Glomerular endothelial cell (primary cell): ENCODE measurements around the gene SRSF2. TPM values are rescaled to one million over a fixed set of nuclear protein-coding genes. Genes with fewer than 3 reads are reported as not detected.
"Not testable (repeated sequence)": the region's sequence is repeated elsewhere in the genome, so short reads cannot be mapped to it uniquely, and the experiment has no call there.

Source experiments
- DNase-seq: peaks from one replicate; pipeline ENCODE4 v3.0.0-alpha.2; 2011; ENCODE audit warnings: low read depth, low spot score; ENCODE audit errors: extremely low read depth
- total RNA-seq: library from RNA; depleted of rRNA; stranded (reverse); fragments of >200 nt; gene quantifications from 2 replicates; pipeline ENCODE4 v1.2.3, GENCODE V29; 2015

SRSF2 gene, protein sequence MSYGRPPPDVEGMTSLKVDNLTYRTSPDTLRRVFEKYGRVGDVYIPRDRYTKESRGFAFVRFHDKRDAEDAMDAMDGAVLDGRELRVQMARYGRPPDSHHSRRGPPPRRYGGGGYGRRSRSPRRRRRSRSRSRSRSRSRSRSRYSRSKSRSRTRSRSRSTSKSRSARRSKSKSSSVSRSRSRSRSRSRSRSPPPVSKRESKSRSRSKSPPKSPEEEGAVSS
- 219 and 305 TPM in 2 replicates for total RNA-seq

DNA sequence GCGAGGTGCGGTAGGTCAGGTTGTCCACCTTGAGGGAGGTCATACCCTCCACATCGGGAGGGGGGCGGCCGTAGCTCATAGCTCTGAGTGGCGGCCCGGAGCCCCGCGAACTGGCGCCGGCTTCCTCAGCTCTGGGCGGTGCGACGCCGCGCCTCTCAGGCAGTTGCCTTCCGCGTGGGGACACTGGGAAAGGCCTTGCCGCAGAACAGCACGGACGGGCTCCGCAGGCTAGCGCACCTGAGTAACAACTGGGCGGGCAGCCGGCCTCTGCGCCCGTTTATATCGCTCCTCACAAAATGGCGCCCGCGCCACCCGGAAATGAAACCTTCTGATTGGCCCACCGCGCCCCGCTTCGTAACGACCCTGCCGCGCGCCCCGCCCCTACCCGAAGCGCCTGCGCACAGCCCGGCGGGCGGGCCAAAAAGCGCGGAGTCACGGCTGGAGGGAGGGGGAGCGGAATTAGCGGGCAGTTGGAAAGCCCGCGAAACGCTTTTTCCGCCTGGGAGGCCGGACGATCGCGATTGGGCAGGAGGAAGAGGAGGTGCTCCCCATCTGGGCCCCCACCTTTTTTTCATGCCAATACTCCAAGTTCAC is at the start of gene SRSF2:
Gene SRSF2, minus strand, starts transcription at position 250 of the 594 bp plus-strand sequence. Its CDS starts 171 bp downstream, at position 79.
- peak; percentile 79 for DNase-seq

DNA sequence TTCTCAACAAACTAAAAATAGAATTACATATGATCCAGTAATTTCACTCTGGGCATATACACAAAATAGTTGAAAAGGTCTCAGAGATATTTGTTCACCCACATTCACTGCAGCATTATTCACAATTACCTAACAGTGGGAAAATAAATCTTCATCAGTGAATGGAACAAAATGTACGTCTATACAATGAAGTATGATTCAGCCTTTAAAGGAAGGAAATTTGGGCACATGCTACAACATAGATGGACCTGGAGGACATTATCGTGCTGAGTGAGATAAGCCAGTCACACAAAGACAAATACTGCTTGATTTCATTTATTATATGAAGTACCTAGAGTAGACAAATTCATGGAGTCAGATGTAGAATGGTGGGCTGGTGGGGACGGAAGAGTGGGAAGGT is 47.8 kb upstream of the SRSF2 start:
- DNase-seq = peak; percentile 41

DNA sequence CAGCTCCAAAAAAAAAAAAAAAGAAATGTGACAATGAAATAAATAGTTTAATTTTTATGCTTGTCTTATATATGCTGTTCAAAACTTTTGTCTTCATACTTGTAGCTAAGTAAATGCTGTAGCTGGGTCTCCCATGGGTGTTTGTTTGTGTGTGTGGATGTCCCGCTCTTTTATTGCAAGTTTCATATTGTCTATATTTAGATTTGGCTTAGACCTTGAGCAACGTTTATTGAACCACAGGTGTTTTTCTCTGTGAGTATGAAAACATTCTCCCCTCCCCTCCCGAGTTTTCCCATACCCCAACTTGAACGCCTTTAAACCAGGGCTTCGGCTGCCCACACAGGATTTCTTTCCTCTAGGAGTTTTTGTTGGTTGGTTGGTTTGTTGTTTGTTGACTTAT is 46.0 kb upstream of the SRSF2 start:
- DNase-seq = no peak

DNA sequence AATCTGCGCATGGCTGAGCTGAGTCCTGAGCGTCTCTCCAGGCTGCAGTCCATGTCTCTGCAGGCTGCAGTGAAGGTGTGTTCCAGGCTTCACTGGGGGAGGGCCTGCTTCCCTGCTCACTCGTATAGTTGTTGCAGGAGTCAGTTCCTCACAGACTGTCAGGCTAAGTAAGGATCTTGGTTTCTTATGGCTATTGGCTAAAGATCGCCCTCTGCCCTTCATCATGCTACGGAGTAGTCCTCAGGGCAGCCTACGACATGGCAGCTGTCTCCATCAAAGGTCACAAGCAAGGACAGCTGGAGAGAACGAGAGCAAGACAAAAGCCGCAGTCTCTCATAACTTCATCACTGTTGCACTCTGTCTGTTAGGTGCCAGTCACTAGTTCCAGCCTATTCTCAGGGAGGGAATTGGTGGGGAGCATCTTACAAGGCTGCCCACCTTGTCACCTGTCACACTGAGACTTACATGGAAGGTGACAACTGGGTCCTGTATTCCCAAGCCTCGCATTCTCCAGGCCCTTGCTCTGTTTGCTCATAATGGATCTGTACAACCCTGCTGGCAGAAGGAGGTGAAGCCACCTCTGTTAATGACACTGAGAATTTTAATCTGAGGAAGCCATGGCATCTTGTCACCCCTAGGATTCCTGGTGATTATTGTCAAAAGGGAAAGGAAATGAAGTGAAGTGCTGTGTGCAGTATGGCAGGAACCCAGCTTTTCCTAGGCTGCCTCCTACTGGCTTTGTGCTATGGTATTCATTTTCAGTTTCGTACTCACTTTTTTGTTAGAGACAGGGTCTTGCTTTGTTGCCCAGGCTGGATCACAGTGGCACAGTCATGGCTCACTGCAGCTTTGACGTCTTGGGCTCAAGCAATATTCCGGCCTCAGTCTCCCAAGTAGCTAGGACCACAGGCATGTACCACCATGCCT is 44.2 kb upstream of the SRSF2 start:
- no peak for DNase-seq

DNA sequence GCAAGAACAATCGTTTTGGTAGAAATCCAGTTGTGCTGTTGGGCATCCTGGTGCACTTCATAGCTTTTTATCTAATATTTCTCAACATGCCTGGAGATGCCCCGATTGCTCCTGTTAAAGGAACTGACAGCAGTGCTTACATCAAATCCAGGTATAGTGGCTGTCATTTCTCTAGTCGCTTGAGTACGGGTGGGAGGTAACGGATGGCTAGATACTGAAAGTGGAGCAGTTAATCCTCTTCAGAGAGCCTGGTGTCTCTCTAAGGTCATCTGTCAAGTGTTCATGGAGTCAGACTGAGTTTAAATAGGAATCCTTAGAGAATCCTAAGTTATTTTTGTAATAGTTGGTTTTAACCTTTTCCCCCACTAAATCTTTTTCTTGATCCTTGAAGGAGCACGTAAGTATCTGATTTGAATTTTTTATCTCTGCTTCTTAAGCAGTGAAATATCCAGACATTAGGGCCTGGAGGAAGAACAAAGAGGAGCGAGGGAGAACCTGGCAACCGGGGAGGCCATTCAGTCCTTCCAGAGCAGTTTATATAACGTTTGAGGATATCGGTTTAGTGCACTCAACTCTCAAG is 38.0 kb upstream of the SRSF2 start:
- DNase-seq = no peak

DNA sequence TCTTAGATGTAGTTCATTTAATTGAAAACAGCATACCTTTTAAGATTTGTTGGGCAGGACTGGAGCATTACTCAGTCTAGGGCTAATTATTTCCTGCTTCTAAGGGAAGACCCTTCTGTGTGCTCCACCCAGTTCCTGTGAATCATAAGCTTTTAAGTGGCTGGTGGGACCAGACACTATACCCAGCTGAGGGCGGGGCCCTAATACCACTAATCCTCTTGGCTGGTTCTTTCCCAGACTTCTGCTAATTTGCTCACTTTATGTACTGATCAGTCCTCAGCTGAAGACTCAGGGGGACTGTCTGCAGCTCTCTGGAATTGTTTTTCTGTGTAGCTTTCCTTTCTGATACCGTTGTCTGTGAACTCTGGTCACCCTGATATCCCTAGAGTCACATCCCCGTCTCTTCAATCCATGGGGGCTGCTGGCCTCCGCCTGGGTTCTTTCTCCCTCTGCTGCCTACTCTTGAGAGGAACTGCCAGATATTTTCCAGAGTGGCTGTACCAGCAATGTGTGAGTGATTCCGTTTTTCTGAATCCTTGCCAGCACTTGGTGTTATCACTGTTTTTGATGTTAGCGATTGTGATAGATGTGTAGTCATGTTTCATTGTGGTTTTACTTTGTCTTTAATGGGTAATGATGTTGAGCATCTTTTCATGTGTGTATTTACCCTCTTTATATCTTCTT is 35.9 kb upstream of the SRSF2 start:
- no peak for DNase-seq

DNA sequence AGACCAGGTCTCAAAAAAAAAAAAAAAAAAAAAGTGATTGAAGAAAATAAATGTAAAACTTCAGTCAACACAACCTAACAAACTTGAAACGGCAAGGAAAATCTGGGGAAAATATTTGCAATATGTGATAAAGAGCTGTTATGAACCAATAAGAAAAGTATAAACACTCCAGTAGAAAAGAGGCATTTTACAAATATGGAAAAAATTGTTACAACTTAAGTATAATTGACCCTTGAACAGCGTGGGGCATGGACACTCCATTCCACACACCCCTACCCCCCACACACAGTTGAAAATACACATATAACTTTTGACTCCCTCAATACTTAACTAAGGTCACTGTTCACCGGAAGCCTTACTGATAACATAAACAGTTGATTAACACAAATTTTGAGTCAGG is 21.4 kb upstream of the SRSF2 start:
- no peak for DNase-seq

DNA sequence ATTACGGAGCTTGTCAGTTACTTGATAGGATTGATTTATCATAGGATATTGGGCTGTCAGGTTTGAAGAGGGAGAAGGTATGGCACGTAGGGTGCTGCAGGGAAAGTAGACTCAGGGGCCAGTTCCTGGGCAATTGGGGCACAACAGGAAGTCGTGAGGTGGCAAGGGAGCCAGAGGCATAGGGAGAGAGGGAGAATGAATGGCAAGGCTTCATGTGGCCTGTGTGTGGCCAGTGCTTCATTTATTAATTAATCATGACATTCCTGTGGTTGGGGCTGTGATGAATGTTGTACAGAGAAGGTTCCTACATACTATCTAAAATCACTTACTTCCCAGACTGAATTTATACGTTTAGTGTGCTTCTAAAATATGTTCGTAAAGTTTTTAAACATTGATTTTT is 20.1 kb upstream of the SRSF2 start:
- no peak for DNase-seq

DNA sequence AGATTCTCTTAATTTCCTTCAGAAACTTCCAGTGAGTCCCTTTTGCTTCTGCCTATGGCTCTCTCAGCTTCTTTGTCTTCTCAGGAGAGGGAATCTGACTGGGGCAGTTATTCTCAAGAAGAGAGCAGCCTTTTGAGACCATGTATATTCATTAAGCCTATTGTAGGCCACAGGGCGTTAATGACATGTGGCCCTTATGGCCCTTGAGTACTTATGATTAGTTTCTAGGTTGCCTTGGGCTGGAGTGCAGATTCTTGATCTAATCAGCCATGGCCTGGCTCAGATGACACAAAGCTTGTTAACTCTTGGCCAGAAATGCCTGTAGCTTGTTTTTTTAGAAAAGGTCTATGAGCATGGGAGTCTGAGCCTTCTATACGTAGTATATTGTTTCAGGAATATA is 18.2 kb upstream of the SRSF2 start:
- no peak for DNase-seq

DNA sequence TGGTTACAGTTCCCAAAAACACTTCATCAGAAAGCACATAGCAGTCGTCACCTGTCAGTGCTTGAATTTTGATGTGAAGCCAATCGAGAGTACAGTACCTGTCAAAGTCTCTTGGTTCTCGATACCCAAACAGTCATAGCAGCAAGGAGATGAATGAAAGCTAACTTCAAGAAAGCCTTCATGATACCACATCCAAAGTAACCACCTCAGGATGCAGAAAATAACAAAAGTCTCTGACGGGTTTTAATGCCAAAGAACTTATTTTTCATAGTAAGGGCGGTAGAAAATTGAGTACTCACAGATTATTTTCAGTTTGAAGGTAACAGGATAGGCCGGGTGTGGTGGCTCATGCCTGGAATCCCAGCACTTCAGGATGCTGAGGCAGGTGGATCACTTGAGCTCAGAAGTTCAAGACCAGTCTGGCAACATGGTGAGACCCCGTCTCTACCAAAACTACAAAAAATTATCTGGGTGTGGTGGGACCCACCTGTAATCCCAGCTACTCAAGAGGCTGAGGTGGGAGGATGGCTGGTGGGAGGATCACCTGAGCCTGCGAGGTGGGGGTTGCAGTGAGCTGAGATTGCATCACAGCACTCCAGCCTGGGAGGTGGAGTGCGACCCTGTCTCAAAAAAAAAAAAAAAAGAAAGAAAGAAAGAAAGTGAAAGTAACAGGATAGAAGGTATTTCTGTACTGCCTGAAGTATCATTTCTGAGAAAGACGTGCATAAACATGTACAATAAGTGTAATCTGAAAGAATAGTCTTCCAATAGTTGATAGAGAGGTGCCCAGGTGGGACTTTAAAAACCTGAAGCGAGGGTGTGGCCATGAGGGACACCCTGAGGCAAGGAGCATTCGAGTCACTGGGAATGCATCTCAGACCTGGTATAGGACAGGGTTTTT is 16.2 kb upstream of the SRSF2 start:
- DNase-seq = no peak

DNA sequence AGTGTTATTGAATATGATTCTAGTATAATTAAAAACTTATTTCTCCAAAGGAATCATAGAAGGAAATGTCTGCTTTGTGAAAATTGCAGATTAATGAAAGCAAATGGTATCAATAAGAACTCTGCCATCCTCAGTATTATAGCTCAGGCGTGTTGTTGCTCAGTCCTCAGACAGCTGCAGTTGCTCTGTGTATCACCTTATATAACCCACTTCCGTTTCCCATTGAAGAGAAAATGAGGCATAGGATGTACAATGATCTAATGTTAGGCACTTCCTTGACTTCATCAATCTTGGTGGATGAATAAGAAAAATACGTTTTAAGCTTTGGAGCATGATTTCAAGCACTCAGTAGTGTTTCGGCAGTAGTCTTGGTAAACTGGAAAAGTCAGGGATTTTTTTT is 14.9 kb upstream of the SRSF2 start:
- no peak for DNase-seq

DNA sequence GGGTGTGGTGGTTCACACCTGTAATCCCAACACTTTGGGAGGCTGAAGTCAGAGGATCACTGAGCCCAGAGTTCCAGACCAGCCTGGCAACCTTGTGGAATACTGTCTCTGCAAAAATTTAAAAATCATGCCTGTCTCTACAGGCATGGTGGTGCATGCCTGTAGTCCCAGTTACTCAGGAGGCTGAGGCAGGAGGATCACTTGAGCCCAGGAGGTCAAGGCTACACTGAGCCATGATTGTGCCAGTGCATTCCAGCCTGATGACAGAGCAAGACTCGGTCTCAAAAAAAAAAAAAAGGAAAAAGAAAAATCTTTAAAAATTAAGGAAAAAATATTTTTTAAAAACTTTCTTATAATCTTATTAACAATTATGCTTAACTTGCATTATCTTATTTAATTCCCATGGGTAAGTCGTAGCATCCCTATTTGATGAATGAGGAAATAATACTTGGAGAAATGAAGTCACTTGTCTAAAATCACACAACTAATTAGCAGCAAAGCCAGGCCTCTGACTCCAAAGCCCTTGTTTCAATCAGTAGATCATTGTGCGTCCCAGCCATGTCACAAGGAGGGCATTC is 14.4 kb upstream of the SRSF2 start:
- DNase-seq = no peak

DNA sequence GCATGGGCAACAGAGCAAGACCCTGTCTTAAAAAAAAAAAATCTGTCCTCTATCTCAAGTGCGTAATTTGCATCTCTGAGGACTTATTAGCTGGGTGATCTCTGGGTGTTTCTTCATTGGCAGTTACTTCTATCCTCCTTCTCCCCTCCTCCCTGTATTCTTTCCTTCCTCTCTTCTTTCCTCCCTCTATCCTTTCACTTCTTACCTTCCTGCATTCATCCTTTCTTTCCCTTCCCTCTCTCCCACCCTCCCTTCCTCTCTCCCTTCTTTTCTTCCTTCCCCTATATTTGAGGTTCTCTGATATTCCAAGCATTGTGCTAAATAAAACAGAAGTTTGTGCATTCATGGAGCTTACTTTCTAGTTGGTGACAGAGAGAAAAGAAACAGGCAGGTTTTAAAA is 11.5 kb upstream of the SRSF2 start:
- DNase-seq = no peak

DNA sequence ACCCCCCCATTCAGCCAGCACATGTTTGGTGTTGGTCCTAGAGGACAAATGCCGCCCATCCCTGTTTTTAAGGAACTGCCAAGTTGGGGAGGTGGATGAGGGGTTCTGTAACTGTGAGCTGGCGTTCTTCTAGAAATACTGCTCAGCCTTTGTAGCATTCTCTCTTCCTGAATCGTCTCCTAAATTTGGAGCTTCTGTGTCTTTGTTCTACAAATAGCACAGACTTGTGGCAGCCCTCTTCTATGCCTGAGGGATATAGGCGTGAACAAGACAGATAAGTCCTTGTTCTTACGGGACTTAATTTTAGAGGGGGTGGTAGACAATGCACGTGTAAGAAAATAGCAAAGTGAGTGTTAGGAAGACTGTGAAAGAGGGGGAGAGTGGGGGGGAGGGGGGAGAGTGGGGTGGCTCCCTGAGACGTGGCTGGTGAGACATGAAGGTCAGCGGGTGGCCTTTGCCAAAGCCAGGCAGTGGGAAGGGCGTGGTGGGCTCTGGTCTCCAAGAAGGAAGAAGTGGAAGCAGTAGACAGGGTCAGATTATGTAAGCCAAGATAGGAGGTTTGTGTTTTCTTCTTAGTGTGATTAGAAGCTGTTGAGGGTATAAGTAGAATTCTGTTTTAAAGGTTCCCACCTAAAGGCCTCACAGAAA is 10.7 kb upstream of the SRSF2 start:
- no peak for DNase-seq

DNA sequence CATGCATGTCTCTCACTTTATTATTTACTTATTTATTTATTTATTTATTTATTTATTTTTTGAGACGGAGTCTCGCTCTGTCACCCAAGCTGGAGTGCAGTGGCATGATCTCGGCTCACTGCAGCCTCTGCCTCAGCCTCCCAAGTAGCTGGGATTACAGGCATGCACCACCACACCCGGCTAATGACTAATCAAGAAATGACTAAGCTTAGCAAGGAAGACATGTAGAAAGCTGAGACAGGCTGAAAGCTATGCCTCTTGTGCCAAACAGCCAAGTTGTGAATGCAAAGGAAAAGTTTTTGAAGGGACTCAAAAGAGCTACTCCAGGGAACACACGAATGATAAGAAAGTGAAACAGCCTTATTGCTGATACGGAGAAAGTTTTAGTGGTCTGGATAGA is 8.7 kb upstream of the SRSF2 start:
- not testable (repeated sequence) for DNase-seq

DNA sequence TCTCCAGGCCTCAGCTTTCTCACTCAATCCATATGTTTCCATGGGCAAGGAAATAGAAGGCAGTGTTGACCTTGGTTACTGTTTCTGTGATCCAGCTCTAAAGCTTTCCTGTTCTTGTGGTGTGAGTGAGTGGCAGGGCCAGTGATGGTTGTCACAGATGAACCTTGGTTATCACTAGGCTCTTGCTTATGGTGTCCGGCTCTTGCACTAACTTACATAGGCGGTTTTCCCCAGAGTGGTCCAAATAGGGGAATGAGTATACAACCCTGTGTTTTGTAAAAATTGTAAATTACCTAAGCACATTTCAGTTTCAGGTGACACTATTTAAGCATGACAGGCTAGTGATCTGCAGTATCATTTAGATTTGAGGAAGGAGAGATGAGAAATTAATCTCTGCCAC is 7.6 kb upstream of the SRSF2 start:
- no peak for DNase-seq

DNA sequence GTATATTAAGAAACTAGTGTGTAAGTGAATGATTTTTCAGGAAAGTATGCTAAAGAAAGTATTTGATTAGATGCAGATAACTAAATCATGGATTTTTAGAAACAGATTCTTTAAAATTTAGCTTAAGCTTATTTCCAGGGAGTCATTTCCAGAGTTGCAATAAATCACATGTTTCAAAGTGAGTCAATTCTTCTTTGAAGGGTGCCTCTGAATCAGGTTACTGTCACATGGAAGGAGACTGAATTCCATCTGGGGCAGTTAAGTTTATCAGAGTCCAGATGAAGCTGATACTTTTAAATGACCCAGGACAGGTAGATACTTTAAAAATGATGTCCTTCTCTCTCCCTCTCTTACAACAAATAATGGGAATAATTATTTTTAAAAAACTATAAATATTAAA is 5.8 kb upstream of the SRSF2 start:
- no peak for DNase-seq

DNA sequence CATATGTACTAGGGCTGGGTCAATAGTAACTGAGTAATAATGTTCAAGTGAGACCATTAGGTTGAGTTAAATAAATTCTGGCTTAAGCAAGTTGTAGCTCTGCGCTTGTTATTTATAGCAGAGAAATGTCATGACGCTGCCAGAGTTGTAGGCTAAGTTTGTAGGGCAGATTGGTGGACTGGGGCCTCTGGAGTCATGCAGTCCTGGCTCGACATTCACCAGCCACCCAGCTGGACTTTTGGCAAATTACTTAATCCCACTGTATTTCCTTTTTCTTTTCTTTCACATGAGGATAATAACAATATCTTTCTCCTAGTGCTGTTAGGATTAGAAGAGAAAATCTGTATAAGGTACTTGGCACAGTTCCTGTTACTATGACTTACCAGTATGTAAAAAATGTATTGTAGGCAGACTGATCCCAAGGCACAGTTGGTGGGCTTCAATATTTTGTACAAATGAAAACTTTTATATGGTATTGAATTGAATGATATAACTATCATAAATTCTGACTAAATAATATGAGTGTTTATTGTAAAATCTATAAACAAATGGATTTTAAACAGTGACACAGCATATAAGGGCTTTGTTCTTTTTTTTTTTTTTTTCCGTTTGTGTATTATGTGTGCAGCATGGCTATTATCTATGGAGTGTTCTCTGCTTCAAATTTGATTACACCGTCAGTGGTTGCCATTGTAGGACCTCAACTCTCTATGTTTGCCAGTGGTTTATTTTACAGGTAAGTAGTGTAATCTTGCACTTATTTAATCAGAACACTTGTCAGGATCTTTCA is 3.4 kb upstream of the SRSF2 start:
- no peak for DNase-seq
